ENCODE results near the gene ATF7.

ATF7 gene

GRCh38 chr12:53463802-53464560 is 162.2 kb downstream of the ATF7 start:
- no peak for ATAC-seq

DNA sequence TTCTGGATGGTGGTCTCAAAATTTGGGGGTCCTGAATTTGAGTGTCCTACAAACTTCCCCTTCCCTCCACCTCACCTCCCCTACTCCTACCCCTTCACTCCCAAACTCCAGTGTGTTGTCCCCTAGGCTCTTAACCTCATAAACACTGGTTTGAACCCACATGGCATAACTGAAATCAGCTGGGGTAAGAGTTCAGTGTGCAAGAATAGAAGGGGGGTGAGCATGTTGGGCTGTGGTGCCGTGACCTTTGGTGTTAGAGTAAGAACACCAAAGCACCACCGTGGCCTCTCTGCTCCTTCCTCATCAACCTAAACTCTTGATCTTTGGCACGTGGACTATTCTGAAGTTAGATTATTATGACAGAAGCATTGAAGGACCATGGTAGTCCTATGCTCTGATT is 163.2 kb downstream of the ATF7 start:
- no peak for TF ChIP-seq GLIS3 (CRISPR knock-in tag; IDR thresholded peaks at IDR 0.05)
- no peak for ATAC-seq

More at GRCh38 chr12:53463802-53464560, 162.2 kb downstream of the ATF7 start:
- TF ChIP-seq, protein P1, sequence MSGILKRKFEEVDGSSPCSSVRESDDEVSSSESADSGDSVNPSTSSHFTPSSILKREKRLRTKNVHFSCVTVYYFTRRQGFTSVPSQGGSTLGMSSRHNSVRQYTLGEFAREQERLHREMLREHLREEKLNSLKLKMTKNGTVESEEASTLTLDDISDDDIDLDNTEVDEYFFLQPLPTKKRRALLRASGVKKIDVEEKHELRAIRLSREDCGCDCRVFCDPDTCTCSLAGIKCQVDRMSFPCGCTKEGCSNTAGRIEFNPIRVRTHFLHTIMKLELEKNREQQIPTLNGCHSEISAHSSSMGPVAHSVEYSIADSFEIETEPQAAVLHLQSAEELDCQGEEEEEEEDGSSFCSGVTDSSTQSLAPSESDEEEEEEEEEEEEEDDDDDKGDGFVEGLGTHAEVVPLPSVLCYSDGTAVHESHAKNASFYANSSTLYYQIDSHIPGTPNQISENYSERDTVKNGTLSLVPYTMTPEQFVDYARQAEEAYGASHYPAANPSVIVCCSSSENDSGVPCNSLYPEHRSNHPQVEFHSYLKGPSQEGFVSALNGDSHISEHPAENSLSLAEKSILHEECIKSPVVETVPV (CRISPR knock-in tag; IDR thresholded peaks at IDR 0.05), result no peak

DNA sequence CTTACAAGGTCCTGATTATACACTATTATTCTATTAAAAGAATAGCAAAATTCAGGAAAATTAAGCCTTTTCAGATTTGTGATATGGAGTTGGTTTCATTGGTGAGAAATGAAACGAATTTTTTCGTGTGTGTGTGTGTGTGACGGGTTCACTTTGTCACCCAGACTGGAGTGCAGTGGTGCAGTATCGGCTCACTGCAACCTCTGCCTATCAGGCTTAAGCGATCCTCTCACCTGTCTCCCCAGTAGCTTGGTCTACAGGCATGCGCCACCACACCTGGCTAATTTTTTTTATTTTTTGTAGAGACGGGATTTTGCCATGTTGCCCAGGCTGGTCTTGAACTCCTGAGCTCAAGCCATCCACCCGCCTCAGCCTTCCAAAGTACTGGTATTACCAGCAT is 164.6 kb downstream of the ATF7 start:
- TF ChIP-seq TOX (CRISPR knock-in tag; IDR thresholded peaks at IDR 0.05; ENCODE audit: borderline replicate concordance), result no peak
- no peak for TF ChIP-seq ZNF8 (CRISPR knock-in tag; IDR thresholded peaks at IDR 0.05)
- TF ChIP-seq, protein P2, sequence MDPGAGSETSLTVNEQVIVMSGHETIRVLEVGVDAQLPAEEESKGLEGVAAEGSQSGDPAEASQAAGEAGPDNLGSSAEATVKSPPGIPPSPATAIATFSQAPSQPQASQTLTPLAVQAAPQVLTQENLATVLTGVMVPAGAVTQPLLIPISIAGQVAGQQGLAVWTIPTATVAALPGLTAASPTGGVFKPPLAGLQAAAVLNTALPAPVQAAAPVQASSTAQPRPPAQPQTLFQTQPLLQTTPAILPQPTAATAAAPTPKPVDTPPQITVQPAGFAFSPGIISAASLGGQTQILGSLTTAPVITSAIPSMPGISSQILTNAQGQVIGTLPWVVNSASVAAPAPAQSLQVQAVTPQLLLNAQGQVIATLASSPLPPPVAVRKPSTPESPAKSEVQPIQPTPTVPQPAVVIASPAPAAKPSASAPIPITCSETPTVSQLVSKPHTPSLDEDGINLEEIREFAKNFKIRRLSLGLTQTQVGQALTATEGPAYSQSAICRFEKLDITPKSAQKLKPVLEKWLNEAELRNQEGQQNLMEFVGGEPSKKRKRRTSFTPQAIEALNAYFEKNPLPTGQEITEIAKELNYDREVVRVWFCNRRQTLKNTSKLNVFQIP (CRISPR knock-in tag; IDR thresholded peaks at IDR 0.05; ENCODE audit: borderline replicate concordance, low read depth), result no peak
- no peak for TF ChIP-seq TCF4 (CRISPR knock-in tag; IDR thresholded peaks at IDR 0.05; ENCODE audit: borderline replicate concordance)
- no peak for TF ChIP-seq ESRRG (CRISPR knock-in tag; IDR thresholded peaks at IDR 0.05)
- TF ChIP-seq ZFP30 (CRISPR knock-in tag; IDR thresholded peaks at IDR 0.05), result no peak
- TF ChIP-seq OSR1 (CRISPR knock-in tag; IDR thresholded peaks at IDR 0.05), result no peak
- no peak for TF ChIP-seq PATZ1 (CRISPR knock-in tag; IDR thresholded peaks at IDR 0.05; ENCODE audit: borderline replicate concordance)

DNA sequence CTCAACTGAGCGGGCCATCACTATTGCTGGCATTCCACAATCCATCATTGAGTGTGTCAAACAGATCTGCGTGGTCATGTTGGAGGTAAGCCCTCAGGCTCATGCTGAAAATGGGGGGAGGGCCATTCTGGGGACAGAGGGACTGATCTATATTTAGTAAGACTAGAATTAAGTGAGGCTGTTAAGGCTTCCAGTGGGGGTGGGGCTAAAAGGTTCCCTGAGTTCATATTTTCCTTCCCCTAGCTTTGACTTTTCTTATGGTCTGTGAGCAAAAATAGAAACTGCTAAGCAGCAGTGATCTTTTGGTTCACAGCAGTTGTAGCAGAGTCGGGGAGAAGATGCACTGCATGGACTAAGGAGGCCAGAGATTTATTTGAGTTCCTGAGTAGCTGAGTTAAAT is 165.1 kb downstream of the ATF7 start:
- ATAC-seq, result no peak
- TF ChIP-seq ZNF565 (CRISPR knock-in tag; conservative IDR thresholded peaks at IDR 0.05; ENCODE audit: low read depth) (no peak), PPARA (CRISPR knock-in tag; IDR thresholded peaks at IDR 0.05; ENCODE audit: borderline replicate concordance) (no peak), ZC3H10 (CRISPR knock-in tag; IDR thresholded peaks at IDR 0.05) (no peak), GLIS3 (CRISPR knock-in tag; IDR thresholded peaks at IDR 0.05) (no peak), TSHZ2 (CRISPR knock-in tag; IDR thresholded peaks at IDR 0.05) (no peak), SNAI2 (CRISPR knock-in tag; IDR thresholded peaks at IDR 0.05) (no peak)
- TF ChIP-seq, protein P2 (CRISPR knock-in tag; IDR thresholded peaks at IDR 0.05; ENCODE audit: borderline replicate concordance, low read depth), result no peak

More for the DNA sequence above, 164.6 kb downstream of the ATF7 start:
- ATAC-seq, result no peak

GRCh38 chr12:53459097-53459496 is 167.1 kb downstream of the ATF7 start:
- TF ChIP-seq ZNF8 (CRISPR knock-in tag; IDR thresholded peaks at IDR 0.05) (no peak), TSHZ2 (CRISPR knock-in tag; IDR thresholded peaks at IDR 0.05) (no peak), ZFP30 (CRISPR knock-in tag; IDR thresholded peaks at IDR 0.05) (no peak), ZC3H10 (CRISPR knock-in tag; IDR thresholded peaks at IDR 0.05) (no peak), ARNTL (CRISPR knock-in tag; IDR thresholded peaks at IDR 0.05; ENCODE audit: borderline replicate concordance, low read depth) (no peak), BACH2 (CRISPR knock-in tag; IDR thresholded peaks at IDR 0.05; ENCODE audit: borderline replicate concordance) (no peak), PPARA (CRISPR knock-in tag; IDR thresholded peaks at IDR 0.05; ENCODE audit: borderline replicate concordance) (no peak), TOX (CRISPR knock-in tag; IDR thresholded peaks at IDR 0.05; ENCODE audit: borderline replicate concordance) (no peak), CSDC2 (CRISPR knock-in tag; IDR thresholded peaks at IDR 0.05) (no peak)
- no peak for ATAC-seq
